ENCODE results near the gene EFR3B.
"Not testable (repeated sequence)": the region's sequence is repeated elsewhere in the genome, so short reads cannot be mapped to it uniquely, and the experiment has no call there.

EFR3B gene

GRCh38 chr2:25158096-25158852 lies 116.4 kb downstream of the EFR3B start:
- no peak for DNase-seq

DNA sequence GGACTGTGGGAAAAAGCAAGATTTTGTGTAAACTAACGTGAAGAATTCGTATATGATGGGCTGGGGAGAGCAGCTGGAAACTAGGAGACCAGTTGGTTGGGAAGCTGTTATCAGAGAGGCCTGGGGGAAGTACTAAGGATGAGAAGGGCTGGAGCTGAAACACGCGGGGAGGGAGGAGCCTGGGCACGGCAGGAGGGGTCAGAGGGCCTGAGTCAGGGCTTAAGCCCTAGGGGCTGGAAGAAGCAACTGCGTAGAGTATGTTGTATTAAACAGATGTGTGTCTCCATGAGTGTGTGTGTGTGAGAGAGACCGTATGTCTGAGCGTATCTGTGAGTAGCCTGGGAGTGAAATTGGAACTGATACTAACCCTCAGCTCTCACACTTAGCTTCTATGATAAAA lies 118.1 kb downstream of the EFR3B start:
- DNase-seq, result no peak

DNA sequence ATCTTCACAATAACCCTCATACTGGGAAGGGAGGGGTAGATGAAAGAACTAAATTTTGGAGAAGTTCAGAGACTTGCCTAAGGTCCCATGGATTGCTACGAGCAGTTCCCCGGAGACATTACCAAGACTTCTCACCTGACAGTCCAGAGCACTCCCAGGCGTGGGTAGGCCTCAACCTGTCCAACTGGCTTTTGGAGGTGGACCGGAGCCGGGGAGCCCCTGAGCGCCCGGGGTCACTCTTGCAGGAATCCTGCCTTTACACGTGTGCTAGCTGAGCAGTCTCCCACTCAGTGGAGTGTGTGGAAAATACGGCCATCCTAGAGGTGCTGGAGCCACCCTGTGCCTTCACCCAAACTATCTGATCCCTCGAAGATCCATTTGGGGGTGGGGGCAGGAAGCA lies 118.5 kb downstream of the EFR3B start:
- no peak for DNase-seq

DNA sequence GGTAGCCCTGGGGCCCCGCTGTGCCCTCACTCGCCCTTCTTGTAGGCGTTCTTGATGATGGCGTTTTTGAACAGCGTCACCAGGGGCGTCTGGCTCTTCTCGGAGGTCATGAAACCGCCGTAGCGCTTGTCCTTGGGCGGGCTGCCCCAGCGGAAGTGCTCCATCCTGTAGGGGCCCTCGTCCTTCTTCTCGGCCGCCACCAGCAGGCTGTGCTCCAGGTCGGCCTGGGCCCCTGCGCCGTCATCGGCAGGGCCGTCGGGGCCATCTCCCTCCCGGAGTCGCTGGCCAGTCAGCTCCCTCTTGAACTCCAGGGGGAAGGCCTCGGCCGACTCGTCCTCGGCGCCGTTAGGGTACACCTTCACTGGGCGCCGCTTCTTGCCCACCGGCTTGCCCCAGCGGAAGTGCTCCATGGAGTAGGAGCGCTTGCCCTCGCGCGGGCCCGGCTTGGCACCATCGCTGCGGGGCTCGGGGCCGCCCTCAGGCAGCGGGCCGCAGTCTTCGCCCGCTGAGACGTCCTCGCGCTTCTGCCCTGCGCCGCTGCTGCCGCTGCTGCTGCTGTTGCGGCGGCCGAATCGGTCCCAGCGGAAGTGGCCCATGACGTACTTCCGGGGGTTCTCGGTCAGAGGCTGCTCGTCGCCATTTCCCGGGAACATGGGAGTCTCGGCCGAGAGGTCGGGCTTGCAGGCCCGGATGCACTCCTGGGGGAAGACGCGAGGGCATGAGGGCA lies 119.3 kb downstream of the EFR3B start:
- peak; percentile 72 for DNase-seq

- not testable (repeated sequence) for DNase-seq
These were observed 120.2 kb downstream of the EFR3B start for GRCh38 chr2:25162061-25162460.

GRCh38 chr2:25164561-25164960 lies 122.7 kb downstream of the EFR3B start:
- no peak for DNase-seq

GRCh38 chr2:25165992-25166875 lies 124.4 kb downstream of the EFR3B start:
- DNase-seq, result peak; percentile 38

- DNase-seq, result peak; percentile 32
These were observed 126.6 kb downstream of the EFR3B start, which contains the start of gene POMC for GRCh38 chr2:25168256-25169072. TSS of gene POMC (minus strand) at chr2:25168580. CDS start at chr2:25164772, 3,808 bp downstream.

- no peak for DNase-seq
These were observed 127.2 kb downstream of the EFR3B start for GRCh38 chr2:25169073-25169470.

DNA sequence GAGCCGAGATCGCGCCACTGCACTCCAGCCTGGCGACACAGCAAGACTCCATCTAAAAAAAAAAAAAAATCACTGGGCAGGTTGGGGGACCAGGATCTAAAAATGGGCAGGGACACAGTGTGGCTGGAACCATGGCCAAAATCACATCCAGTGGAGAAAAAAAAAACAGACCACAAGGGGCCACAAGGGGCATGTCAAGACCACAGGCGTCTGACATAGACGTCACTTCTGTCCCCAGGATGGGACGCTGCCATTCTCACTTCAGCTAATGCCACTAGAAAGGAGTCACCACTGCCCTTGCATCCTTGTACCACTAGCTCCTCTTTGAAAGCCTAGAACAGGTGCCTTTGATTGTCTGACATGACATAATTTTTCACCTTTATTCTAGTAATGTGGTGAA lies 129.0 kb downstream of the EFR3B start:
- no peak for DNase-seq

DNA sequence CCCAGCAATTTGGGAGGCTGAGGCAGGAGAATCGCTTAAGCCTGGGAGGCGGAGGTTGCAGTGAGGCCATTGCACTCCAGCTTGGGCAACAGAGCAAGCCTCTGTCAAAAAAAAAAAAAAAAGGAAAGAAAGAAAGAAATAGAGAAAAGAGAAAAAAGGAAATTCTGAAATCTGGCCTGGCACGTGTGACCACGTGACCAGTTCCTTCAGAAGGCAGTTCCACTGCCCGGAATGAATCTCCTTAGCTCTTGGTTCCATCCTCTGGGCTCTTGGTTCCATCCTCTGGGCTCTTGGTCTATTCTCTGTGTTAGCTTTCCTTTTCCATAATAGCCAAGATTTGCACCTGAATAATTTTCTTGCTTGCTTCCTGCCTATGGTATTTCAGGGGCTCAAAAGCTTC lies 131.8 kb downstream of the EFR3B start:
- DNase-seq, result no peak

DNA sequence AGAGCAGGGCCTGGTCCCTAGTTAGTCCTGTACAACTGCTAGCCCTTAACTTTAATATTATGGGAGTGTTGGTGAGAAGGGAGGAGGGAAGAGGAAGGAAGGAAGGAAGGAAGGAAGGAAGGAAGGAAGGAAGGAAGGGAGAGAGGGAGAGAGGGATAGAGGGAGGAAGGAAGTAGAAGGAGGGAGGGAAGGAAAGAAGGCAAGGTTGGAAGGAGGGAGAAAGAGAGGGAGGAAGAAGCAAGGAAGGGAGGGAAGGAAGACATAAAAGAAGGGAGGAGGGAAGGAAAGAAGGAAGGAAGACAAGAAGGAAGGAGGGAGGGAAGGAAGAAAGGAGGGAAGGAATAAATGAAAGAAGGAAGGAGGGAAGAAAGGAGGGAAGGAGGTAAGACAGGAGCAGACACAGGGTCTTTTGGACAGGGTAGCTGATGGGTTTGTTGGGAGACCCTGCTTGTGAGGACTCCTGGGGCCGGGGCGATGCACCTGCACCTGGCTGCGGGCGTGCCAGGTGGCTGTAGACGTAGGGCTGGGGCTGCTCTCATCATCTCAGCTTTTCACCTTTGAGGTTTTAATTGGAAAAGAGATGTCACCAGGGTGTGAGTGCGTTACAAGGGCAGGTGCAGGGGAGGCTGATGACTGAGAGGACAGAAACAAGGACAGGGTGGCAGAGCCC lies 132.5 kb downstream of the EFR3B start:
- DNase-seq, result no peak

DNA sequence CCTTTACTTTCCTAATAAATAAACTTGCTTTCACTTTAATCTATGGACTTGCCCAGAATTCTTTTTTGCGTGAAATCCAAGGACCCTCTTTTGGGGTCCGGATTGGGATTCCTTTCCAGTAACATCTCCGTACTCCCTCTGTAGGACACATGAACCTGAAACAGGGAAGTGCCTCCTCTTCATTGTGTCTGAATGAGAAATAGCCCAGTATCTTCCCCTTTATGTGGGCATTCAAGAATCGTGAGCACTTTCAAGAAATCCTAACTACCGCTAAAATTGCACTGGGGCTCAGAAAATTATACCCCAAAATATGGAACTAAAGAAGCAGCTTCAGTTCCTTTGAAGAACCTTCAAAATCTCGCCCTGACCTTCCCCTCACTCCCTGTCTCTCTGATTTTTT lies 134.3 kb downstream of the EFR3B start:
- no peak for DNase-seq

DNA sequence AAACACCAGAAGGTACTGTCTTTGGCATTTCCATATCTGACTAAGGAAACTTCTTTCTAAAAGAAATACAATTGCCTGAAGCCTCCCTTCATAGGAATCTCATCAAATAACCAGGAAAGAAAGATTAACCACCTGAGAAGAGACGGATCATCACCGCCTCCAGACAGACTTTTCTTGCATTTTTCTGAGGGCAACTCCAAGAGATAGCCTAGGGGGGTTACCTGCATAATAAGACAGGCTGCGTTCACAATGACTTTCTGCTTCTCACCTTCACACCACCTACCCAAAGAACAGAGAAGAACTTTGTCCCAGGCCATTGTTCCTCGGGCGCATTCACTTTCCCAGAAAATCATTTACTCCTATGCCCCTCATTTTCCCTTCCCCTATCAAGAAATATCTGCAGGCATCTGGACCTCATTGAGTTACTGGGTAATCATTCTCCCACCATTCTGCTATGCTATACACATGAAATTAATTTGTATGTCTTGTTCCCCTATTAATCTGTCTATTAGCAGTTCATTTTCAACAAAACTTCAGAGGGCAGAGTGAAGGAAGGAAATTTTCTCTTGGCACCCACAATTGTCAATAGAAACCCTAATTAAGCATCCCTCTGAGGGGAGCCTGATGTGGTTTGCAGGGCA lies 134.8 kb downstream of the EFR3B start:
- DNase-seq, result no peak

DNA sequence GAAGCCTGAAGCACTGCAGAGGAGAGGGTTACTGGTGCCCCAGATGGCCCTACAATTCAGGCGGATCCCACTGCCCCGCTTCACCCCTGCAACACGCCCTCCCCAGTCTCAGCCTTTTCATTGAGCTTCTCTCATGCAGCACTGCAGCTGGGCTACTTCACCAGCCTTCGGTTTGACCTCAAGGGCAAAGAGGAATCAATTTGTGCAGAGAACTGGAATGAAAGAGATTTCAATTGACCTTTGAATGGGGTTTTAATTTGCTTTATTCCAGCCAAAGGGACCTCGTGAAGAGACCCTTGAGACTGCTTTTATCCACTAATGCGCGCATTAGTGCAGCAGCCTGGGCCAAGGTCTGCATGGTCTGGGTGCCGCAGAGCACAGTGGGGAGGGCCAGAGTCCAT lies 135.3 kb downstream of the EFR3B start:
- DNase-seq, result no peak

DNA sequence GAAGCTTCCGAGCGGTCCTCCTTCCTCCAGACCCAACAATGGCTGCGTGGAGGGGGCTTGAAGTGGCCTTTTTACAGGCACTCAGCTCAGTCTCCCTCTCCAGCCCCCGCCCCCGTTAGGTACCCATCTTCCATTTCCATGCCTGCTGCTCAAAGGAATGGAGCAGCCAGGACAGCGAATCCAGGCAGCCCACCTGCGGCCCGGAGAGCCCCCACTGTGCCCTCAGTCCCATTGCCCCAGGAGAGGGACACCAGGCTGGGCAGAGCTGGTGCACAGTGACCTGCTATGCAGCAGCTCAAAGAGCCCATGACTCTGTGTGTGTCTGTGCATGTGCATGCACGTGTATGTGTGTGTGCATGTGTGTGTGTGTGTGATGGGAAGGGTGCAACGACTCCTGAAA lies 137.1 kb downstream of the EFR3B start:
- DNase-seq, result no peak

DNA sequence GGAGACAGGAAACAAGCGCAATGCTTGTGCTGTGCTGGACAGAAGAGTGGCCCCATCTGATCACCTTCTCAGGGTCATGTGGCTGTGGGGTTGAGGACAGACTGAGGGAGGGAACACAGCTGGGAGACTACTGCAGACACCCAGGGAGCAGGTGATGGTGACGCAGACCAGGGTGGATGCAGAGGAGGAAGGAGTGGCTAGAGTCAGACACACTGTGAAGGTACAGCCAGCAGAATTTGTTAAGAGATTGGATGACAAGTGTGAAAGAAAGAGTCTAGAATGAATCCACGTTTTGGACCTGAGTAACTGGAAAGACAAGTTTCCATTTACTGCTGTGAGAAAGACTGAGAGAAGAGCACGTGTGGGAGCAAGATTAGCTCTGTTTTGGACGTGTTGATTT lies 142.4 kb downstream of the EFR3B start:
- no peak for DNase-seq

- no peak for DNase-seq
These were observed 146.0 kb downstream of the EFR3B start for GRCh38 chr2:25187729-25188350.

DNA sequence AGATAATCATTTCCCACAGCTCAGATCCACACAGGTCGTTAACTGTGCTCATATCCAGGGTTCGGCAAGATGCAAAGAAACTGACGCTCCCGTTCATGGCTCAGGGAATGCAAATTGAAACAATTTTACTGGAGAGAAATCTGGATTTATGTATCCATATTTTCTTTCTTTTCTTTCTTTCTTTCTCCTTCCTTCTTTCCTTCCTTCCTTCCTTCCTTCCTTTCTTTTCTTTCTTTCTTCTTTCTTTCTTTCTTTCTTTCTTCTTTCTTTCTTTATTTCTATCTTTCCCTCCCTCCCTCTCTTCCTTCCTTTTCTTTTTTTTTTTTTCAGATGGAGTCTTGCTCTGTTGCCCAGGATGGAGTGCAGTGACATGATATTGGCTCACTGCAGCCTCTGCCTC lies 146.5 kb downstream of the EFR3B start:
- DNase-seq, result no peak

DNA sequence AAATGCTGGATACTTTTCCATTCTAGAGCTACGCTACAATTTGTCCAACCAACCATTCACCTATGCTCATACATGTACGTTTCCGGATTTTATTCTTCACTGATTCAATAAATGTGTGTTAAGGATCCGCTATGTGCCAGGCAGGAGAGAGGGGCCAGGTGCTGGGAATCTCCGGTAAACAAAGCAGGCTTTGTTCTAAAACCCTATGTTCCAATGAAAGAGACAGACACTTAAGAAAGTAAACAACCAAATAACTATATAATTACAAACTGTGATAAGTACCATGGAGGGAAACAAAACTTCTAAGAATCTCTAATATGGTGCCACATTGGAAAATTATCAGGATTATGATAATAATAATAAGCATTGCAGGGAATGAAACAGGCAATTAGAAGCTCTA lies 148.7 kb downstream of the EFR3B start:
- no peak for DNase-seq

DNA sequence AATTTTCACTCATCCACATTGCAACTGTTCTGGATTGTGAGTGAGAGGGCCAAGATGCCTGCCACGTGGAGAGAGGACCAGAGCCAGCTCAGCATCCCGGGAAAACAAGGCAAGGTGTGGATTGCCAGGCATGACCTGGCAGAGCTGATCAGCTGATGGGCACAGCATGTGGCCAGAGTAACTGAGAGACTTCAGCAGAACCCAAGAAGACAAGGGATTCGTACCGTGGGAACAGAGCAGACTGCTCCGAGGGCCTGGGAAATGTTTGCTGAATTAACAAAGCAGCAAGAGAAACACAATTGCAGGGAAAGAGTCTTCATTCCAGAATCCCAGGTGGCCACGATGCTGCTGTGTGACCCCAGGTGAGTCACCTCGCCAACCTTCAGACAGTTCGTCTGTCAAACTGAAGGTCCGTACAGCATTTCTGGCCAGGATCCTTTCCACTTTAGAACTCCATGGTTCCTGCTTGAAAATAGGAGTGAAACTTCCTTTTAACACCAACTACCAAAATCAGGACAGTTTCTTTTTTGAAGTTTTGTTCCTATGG lies 152.8 kb downstream of the EFR3B start:
- no peak for DNase-seq
